Measurements from ENCODE around the gene PCBP2.
"Not testable (repeated sequence)": the region's sequence is repeated elsewhere in the genome, so short reads cannot be mapped to it uniquely, and the experiment has no call there.

The PCBP2 gene

DNA sequence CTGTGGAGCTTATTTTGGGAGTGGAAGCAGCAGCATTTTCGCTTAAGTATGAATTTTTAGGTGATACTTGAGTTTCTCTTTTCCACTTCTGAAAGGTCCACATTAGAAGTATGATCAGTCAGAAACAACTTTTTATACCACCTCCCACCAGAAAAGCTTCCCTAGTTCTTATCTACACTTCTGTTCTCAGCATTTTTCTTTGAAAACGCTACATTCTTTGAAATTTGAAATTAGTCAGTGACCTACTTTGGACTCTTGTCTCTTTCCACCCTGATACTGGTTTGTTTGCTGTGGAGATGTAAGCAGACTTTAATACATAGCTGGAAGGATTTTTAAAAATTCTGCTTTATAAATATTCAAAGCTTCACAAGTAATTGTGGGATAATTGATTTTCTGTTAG lies 22.2 kb downstream of the PCBP2 start:
- no peak for DNase-seq

DNA sequence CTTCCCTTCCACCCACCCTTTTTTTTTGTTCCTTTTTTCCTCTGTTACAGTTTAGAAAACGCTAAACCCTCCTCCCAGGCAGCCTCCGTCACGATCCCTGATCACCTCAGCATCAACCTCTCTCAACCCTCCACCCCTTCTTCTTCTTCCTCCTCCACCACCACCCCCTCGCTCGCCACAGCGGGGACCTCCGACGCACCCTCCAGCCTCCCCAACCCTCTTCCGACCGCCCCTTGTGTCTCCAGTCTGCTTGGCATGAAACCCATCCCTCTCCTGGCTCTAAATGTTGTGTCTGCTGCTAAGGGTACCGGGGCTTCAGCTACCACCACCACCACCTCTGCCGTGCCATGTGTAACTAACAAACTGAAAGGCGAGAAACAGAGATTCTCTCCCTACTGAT lies 22.9 kb downstream of the PCBP2 start:
- no peak for DNase-seq

DNA sequence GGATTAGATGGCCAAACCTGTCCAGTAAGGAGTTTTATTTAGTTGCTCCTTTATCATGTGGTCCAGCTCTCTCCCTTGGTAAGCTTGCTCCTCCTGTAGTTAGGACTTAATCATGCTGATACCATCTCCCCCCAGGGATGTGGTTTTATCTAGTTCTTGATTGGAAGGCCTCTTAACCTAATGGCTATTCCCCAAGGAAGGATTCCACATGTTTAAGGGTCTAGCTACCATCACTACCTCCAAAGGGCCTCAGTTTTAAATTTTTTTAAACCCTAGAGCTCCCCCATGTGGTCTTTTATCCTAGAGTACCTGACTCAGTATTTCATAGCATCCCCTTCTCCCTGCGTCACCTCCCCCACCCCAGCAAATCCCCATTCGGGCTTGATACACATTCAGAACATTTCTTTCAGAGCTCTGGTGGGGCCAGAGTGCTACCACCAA lies 24.9 kb downstream of the PCBP2 start:
- DNase-seq: no peak

DNA sequence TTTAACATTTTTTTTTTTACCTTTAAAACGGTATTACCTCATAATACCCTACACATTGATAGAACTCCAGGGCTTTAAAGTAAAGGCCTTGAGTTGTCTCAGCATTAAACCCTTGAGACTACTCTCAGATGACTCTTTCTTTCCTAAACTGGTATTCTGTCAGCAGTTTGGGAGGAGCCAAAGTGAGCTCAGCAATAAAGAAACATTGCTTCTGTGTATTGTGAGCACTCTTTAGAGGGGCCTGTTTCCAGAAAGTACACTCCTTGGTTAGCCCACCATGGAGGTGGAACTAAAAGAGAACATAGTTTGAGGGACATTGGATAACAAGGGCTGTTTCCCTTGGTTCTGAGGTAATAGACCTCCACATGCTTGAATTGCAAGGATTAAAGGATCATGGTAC lies 27.0 kb downstream of the PCBP2 start:
- no peak for DNase-seq

DNA sequence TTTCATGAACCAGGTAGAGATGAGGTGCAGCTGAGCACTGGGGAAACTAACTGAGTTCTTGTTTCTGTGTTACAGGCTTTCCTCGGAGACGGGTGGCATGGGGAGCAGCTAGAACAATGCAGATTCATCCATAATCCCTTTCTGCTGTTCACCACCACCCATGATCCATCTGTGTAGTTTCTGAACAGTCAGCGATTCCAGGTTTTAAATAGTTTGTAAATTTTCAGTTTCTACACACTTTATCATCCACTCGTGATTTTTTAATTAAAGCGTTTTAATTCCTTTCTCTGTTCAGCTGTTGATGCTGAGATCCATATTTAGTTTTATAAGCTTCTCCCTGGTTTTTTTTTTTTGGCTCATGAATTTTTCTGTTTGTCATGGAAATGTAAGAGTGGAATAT lies 27.4 kb downstream of the PCBP2 start:
- no peak for DNase-seq

DNA sequence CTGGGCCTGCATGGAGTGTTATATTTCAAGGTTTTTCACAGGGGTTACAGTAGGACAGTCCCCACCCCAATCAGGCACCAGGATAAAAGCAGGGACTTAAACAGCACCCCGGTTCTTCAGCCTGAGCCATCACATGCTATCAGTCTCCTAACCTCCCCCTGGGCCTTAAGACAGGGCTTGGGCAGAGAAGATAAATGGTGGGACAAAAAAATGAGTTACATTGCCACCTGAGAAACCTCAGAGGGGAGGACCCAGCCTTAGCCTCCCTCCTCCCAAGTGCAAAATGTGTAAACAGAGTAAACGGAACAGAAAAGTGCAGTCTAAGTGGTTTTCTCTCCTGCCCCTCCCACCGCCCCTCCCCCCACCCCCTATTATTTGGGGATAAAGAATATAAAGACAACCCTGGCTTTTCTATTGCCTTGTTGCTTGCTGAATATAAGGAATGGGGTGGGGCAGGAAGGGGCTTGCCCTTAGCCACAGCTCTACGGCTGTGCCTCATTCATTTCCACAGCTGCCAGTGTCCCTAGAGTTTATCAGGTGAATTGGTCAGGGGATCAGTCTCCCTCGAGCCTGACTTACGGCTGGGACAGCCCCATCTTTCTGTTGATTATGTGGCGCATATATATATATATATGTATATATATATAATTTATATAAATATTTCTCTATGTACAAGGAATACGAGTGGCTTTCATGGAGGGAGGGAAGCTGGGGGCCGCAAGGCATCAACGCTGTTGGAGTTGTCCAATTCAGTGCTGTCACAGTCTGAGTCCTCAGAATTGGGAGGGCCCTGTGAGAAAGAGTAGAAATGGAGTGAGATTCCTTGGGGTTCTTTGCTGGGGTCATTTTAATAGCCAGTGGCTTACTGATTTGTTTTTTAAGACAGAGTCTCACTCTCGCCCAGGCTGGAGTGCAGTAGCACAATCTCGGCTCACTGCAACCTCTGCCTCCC lies 28.9 kb downstream of the PCBP2 start:
- DNase-seq: no peak

DNA sequence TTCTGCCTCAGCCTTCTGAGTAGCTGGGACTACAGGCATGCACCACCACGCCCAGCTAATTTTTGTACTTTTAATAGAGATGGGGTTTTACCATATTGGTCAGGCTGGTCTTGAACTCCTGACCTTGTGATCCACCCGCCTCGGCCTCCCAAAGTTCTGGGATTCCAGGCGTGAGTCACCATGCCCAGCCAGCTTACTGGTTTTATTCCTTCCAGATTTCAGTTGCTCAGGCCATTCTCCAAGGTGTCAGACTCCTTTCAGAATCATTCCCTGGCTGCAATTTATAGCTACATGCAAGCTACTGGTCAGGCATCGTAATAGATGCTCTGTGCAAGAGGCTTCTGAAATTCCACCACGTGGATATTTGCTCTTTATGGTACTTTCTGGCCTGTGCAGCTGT lies 29.6 kb downstream of the PCBP2 start:
- DNase-seq: not testable (repeated sequence)

DNA sequence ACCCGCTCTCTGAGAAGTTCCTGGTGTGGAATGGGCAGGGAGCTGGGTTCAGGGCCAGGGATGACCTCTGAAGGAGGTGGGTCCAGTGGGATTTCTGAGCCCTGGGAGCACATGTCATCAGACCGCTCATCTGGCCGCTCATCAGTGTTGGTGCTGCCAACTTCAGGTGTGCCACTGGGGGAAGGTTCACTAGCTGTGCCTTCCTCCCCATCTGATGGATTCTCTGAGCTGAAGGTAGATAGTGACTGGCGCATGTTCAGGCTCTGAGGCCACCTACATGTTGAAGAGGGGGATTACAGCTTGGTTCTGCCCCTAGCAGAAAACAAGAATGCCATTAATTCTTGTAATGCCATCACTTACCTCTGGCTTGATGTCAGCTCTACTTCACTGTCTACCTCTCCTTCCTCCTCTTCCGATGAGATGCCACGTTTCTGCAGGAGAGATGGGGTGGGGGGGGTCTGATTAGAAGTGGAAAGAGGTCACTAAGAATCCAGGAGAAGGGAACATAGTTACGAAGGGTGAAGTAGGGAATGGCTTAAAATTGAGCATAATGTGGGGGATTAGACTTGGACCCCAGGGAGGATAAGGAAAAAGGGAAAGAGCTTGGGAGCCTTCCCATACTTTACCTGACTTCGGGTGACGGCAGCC lies 30.2 kb downstream of the PCBP2 start:
- no peak for DNase-seq

DNA sequence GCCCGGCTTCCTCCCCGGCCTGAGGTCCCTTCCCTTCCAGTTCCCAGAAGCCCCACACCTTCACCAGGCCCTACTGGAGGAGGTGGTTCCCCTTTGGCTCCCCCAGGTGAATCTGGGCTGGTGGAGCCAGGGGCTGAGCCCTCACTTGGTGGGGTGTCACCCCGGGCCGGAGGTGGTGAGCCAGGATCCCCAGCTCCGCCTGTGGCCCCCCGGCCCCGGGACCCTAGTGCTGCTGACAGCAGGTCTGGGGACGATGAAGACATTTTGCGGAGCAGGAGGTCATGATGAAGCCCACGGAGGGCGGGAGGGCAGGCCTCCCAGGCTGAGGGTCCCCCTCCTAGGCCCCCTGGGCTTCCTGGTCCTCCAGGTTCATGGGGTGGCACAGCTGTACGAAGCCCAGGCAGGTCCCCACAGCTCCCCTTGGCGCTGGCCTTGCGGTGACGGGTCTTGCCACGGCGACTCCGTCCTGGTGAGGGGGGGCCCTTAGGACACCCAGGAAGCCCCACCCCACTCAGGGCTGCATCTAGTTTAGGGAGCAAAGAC lies 30.8 kb downstream of the PCBP2 start:
- DNase-seq: no peak

DNA sequence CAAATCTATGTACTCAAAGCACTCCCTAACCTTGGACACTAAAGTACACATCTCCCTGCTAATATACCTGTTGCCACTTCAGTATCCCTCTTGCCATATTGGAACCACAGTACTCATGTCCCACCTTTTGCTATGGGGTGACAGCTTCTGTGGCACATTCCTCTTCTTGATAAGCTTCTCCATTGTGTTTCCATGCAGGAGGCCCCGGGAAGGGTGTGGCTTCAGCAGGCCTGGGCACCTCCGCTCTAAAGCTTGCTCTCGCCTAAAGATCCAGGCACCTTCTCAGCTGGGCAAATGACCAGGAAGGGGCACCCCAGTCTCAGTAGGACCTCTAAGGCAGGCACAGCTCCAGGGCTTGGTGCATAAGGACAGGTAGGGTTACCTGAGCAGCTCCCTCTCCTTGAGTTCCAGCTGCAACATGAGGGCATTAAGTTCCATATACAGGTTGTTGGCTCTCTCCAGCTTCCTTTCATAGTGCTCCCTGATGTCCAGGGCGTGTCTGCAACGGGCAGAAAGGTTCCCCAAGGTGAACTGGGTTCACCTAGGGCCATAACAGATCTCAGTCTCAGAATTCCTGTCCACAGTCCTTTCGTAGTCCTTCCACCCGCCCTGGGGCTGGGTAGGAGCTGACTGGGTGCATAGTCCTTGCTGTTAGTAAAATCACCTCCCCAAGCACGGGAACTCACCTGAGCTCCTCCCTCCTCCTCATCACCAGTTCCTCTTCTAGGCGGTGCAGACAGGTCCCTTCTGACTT lies 31.5 kb downstream of the PCBP2 start:
- DNase-seq: no peak

DNA sequence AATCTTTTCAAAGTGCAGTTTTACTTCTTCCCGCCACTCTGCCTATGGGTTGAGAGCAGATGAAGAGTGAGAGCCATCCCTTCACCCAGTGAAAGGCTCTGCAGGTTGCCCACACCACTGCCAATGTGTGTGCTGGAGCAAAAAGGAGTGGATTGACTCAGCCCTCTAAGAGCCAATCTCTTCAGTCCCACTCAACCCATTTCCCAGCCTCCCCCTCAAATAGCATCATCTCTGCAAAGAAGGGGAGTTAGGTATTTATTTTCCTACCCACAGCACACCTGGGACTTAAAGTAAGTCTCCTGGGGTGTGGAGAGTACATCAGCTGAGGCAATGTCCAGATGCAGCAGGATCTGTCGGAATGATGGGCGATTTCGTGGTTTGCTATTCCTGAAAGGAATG lies 32.1 kb downstream of the PCBP2 start:
- no peak for DNase-seq

DNA sequence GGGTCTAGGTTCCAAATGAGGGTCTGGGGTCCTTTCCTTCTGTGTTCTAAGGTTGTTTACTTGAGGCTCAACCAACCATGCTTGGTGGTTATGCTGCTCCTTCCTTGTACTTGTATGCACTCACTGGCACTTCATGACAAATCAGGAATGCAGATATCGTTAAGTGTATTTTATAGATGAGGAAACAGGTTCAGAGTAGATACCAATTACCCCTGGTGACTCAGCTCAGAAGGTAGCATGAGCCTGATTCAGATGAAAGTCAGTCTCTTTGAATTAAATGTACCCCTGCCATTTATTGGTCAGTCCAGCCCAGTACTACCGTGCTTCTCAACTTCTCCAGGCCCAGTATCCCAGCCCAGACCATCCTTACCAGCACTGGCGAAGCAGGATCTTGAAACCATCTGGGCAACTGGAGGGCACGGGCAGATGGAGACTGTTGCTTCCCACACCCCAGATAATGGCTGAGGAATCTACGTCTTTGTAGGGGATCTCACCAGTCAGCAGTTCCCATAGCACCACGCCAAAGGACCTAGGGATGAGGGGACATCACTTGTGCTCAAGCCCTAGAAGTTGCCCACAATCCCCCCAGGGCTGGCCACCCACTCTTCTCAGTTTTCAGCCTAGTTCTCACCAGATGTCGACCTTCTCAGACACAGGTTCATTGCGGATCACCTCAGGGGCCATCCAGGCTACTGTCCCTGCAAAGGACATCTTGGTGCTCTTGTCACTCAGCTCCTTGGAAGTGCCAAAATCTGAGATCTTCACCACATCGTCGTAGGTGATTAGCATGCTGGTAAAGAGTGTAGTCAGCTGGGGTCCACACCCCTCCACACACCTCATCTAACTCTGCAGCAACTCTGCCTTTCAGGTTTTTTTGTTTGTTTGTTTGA lies 33.0 kb downstream of the PCBP2 start:
- DNase-seq: no peak

DNA sequence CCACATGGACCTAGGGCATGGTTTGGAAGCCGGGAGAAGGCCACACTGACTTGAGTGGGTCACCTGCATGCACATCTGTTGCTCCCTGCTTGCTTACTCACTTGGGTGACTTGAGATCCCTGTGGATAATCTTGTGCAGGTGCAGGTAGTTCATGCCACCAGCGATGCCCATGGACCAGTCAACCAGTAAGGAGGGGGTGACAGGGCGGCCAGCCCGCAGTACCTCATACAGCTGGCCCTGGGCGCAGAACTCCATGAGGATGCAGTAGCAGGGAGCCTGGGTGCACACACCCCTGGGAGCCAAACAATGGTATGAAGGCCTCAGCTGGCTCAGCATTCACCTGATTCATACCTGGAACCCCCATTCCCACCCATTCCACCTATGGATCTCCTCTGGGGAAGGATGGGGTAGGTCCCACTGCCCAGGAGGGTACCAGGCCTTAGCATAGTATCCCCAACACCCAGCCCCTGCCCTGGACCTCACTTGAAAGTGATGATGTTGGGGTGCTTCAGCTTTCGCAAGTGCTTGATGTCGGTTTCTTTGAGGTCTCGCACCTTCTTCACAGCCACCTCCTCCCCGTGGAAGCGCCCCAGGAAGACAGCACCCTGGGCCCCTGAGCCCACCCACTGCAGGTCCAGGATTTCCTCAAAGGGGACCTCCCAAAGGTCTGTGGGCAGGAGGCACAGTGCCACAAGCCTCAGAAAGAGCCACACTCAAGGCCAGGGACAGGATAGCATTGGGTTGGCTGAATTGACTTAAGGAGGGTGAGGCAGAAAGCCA lies 34.2 kb downstream of the PCBP2 start:
- DNase-seq: no peak

DNA sequence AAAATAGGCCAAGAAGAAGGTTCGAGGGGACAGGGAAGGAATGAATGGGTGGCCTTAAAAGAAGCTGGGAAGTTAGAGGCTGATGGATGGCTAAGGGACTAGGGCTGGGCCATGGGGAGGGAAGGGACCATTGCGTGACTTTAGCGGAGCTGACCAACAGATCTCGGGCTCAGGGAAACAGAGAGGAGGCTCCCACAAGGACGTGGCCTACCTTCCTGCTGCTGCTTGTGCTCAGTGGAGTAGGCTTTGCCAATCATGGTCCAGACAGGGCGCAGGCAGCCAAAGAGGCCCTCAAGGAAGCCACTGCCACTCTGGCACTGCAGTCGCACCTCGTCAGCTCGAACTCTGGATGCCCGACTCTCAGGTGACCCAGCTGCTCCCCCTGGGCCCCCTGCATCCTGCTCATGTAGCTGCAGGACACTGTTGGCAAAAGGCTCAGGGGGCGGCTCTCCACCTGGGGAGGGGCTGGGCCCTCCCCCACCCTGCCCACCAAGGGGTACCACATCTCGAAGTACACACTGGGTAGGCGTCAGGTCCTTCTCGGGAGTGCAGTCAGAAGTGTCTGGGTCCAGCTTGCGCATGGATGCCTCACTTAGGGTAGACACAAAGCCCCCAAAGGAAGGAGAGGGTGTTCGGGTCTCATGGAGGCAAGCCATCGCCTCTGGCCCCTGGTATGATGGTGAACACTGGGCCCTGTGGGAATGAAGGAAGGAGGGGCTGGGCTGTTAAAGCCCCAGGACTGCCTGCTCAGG lies 35.0 kb downstream of the PCBP2 start:
- DNase-seq: no peak

DNA sequence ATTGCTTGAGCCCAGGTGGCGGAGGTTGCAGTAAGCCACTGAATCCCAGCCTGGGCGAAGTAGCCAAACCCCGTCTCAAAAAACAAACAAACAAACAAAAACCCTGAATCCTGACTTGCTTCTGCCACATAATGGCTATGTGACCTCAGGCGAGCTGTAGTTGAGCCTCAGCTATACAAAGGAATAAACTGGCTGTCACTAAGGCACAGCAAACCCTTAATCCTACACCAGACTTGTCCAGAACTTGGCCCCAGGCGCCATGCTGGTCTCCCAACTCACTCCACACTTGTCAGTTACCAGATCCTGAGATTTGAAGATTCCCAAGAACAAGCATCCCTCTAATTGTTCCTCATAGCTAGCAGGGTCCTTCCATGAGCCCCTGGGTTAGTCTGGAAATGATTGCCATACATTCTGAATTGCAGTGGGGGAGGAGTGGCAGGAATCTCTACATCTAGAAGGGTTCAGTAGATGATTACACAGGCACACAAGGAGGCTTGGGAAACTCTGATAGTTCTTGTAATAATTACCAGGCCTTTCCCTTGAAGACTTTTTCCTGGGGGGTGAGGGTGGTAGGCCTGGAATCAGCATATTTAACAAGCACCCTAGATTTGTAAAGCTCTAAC lies 37.5 kb downstream of the PCBP2 start:
- no peak for DNase-seq

DNA sequence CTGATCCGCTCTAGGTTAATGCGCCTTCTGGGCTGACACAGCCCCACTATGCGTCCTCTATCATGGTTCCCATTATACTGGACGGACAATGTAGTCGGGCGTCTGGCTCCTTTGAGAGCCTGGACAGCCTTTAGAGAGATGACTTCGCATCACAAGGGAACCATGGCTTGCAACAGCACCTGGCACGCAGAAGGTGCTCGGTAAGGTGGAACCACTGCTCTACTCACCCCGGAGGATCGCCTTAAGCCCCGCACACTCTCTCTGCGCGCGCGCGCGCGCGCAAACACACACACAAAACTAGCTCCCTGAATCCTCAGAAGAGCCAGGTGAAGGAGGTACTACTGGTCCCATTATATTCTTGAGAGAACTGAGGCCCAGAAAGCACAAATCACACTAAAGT lies 40.3 kb downstream of the PCBP2 start:
- no peak for DNase-seq

DNA sequence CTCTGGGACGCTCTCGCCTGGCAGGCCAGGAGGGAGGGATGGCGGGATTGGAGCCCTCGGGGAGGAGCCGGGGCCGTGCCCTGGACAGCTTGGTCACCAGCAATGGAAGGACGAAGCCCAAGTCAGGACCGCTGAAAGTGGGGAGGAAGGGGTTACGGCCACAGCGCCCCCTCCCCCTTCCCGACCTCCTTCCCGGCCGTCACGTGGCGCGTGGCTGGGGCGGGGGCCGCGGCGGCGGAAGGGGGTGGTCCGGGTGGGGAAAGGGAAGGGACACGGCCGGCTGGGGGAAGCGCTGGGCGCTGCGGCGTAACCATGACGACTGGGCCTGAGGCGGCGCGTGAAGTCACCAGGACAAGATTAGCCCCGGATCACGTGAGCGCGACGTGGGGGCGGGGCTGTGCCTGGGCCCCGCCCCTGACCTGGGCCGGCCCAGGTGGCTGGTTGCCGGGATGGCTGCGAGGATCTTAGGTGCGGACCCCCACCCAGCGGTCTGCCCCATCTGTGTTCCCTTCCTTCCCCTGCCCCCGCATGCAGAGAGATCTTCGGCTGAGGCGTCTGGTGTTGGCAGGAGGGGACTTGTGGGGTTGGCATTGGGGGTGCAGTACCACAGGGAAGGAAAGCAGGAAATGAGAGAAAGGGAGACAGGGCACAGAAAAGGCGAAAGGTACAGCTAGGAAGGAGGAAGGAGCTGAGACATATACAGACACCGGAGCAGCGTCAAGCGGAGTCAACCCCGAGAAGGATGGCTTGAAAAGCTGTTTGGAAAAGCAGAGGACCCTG lies 41.1 kb downstream of the PCBP2 start:
- DNase-seq: peak; percentile 79 to 87 (median 83)

DNA sequence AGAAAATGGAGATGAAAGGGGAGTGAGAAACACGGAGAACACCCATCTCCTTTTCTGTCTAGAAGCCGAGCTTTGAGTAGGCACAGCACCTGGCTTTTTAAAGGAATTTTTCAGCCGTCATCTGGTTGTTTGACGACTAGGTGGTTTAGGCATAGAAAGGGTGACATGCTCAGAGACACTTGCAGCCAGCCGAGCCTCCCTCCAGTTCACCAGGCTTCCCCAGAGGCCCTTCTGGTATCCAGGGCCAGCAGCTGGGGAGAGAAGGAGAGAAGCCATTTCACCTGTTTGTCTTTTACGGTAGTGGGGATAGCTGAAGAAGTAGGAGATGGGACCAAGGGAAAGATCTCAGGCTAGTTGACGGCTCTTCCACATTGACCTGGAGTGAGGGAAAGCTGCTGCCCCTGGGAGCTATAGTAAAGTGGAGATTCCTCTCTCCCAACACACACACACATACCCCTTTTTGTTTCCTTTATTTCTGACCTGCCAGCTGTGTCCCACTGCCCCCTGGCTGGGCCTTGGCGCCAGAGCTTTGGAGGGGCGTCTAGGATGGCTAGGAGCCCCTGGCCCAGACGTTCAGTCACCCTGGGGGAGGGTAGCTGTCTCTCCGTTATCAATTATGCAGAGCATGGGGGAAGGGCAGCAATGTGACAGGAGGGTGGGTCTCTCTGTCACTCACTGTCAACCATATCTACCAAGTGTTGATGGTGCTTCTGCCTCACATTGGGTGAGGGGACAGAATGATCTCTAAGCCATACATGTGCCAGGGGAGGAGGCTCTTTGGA lies 41.9 kb downstream of the PCBP2 start:
- DNase-seq: no peak
